HG03520 (cell line): ENCODE data around the gene PLCXD3.

Experiments used
- ATAC-seq: cut with Tn5 transposase; IDR thresholded peaks from one replicate; pipeline ENCODE4 v1.9.1; 2021; ENCODE audit warnings: mild to moderate bottlenecking, moderate library complexity; ENCODE audit not compliant: unreplicated experiment

Gene PLCXD3

GRCh38 chr5:41510176-41510831 lies at the start of gene PLCXD3:
TSS of gene PLCXD3 (minus strand) at chr5:41510601. CDS start at chr5:41510526, 75 bp downstream.
- no peak for ATAC-seq

- ATAC-seq: no peak
These were observed 48.8 kb upstream of the PLCXD3 start for GRCh38 chr5:41559184-41559583.

GRCh38 chr5:41558295-41558694 lies 47.9 kb upstream of the PLCXD3 start:
- ATAC-seq: no peak

GRCh38 chr5:41547991-41548390 lies 37.6 kb upstream of the PLCXD3 start:
- ATAC-seq: no peak

- ATAC-seq: no peak
These were observed 31.8 kb upstream of the PLCXD3 start for GRCh38 chr5:41542183-41542582.

- no peak for ATAC-seq
These were observed 29.1 kb upstream of the PLCXD3 start for GRCh38 chr5:41539454-41539853.

- no peak for ATAC-seq
These were observed 27.2 kb upstream of the PLCXD3 start for GRCh38 chr5:41537581-41537980.

- ATAC-seq: no peak
These were observed 22.1 kb upstream of the PLCXD3 start for GRCh38 chr5:41532485-41532884.

- ATAC-seq: no peak
These were observed 16.9 kb upstream of the PLCXD3 start for GRCh38 chr5:41527201-41527779.

GRCh38 chr5:41526699-41527098 lies 16.3 kb upstream of the PLCXD3 start:
- ATAC-seq: no peak

GRCh38 chr5:41524174-41524573 lies 13.8 kb upstream of the PLCXD3 start:
- no peak for ATAC-seq

GRCh38 chr5:41522193-41522786 lies 11.9 kb upstream of the PLCXD3 start:
- ATAC-seq: no peak

- no peak for ATAC-seq
These were observed 9.4 kb upstream of the PLCXD3 start for GRCh38 chr5:41519801-41520200.

GRCh38 chr5:41517909-41518308 lies 7.5 kb upstream of the PLCXD3 start:
- no peak for ATAC-seq

GRCh38 chr5:41511241-41511640 lies 840 bp upstream of the PLCXD3 start:
- no peak for ATAC-seq

- no peak for ATAC-seq
These were observed 814 bp downstream of the PLCXD3 start for GRCh38 chr5:41509399-41510175.

- no peak for ATAC-seq
These were observed 1.6 kb downstream of the PLCXD3 start for GRCh38 chr5:41508696-41509398.

GRCh38 chr5:41508186-41508585 lies 2.2 kb downstream of the PLCXD3 start:
- no peak for ATAC-seq

GRCh38 chr5:41507501-41507900 lies 2.9 kb downstream of the PLCXD3 start:
- ATAC-seq: no peak

GRCh38 chr5:41503860-41504259 lies 6.5 kb downstream of the PLCXD3 start:
- ATAC-seq: no peak

GRCh38 chr5:41503310-41503709 lies 7.1 kb downstream of the PLCXD3 start:
- ATAC-seq: no peak
